ENCODE results near the gene MASP2. TPM values are rescaled to one million over a fixed set of nuclear protein-coding genes. Genes with fewer than 3 reads are reported as not detected.

The MASP2 gene
- total and polyA plus RNA-seq, 9 of the 15 experiments (the other 6 are each of a cell fraction or from before 2014, with no cell fraction given), result 0.01 to 0.23 (median 0.06) TPM; not detected in 3

- TF ChIP-seq, protein P1, sequence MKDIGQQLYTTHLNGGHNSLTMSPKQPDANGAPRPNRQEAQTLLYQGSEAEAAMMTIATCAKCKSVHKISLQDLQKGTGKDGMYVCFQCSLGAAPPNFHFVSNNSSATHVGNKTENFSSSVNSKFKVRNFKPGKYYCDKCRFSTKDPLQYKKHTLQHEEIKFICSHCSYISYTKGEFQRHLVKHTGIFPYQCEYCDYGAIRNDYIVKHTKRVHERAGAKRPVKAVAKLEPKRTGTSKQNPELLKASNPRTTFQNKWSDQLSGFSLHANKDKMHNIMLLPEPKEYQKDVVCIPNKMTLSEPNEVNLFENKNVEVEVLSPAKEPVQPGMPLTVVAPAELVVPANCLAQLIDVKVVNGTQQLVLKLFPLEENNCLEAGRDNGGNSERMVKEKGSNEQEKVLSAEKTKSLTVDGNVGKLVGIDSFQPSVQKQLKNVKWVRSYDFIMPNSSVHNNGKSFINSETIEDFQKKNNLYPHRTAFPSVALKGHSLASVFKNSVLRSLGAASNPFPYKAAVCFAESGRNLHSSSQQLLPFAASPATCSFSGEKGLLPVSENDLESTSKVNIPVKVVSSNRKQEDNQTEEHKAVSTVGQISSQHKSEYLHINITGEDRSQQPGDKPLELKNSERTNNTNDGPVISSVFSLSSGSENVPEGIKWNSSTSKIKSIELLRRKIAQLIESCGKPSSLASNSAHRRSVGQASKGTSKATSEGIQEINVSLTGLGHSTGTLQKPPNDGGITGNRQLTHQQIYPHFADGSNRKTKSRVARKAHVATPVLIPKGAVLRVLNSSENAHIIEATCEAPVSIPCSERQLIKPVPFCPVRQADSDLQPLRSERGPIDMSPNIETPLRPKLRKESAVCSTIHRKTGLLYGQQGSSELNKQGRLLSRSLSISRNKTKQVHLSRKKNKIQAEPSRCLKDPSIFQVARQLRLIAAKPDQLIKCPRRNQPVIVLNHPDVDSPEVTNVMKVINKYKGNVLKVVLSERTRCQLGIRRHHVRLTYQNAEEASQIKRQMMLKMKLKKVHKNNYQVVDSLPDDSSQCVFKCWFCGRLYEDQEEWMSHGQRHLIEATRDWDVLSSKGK (CRISPR knock-in tag; IDR thresholded peaks at IDR 0.05), result no peak
- TF ChIP-seq RB1 (IDR thresholded peaks at IDR 0.05; ENCODE audit: low read depth), result no peak
- TF ChIP-seq KDM4B (IDR thresholded peaks at IDR 0.05; ENCODE audit: borderline replicate concordance in 2 of 2, low read depth in 1 of 2), result no peak
- TF ChIP-seq ZNF740 (CRISPR knock-in tag; IDR thresholded peaks at IDR 0.05), result 0 out of 2 replicates have a peak, but pooled peaks have one; percentile 27
- TF ChIP-seq ZNF740 (tag; IDR thresholded peaks at IDR 0.05), result no peak
- TF ChIP-seq CAMTA2 (CRISPR knock-in tag; conservative IDR thresholded peaks at IDR 0.05), result no peak
- TF ChIP-seq CBX2 (IDR thresholded peaks at IDR 0.05; ENCODE audit: insufficient read depth, low read length, poor library complexity, severe bottlenecking), result no peak
- TF ChIP-seq TFE3 (CRISPR knock-in tag; IDR thresholded peaks at IDR 0.05), result no peak
- TF ChIP-seq NONO (IDR thresholded peaks at IDR 0.05; ENCODE audit: low read depth in 2 of 2, low read length in 1 of 2), result peak in 1 of 2 experiments; percentile 57; a peak in 2 of 4 replicates
- TF ChIP-seq TBL1XR1 (IDR thresholded peaks at IDR 0.05; ENCODE audit: low read length in 2 of 2), result no peak
- no peak for TF ChIP-seq STAT5A (IDR thresholded peaks at IDR 0.05; ENCODE audit: borderline replicate concordance, low read length)
- no peak for TF ChIP-seq PTRF (tag; IDR thresholded peaks at IDR 0.05)
- no peak for TF ChIP-seq ZNF696 (CRISPR knock-in tag; conservative IDR thresholded peaks at IDR 0.05)
- no peak for TF ChIP-seq ELF4 (CRISPR knock-in tag; IDR thresholded peaks at IDR 0.05)
- TF ChIP-seq BCOR (IDR thresholded peaks at IDR 0.05), result no peak
- TF ChIP-seq MAZ (CRISPR knock-in tag; conservative IDR thresholded peaks at IDR 0.05 in 1 of 2, IDR thresholded peaks at IDR 0.05 in 1 of 2), result peak in 1 of 2 experiments; percentile 33; a peak in 1 of 4 replicates
- no peak for TF ChIP-seq ZSCAN29 (IDR thresholded peaks at IDR 0.05)
- TF ChIP-seq ZNF197 (CRISPR knock-in tag; IDR thresholded peaks at IDR 0.05; ENCODE audit: low read depth), result no peak
- TF ChIP-seq CBX3 (IDR thresholded peaks at IDR 0.05; ENCODE audit: borderline replicate concordance in 1 of 2, low read length in 2 of 2), result no peak
- TF ChIP-seq, protein P2, sequence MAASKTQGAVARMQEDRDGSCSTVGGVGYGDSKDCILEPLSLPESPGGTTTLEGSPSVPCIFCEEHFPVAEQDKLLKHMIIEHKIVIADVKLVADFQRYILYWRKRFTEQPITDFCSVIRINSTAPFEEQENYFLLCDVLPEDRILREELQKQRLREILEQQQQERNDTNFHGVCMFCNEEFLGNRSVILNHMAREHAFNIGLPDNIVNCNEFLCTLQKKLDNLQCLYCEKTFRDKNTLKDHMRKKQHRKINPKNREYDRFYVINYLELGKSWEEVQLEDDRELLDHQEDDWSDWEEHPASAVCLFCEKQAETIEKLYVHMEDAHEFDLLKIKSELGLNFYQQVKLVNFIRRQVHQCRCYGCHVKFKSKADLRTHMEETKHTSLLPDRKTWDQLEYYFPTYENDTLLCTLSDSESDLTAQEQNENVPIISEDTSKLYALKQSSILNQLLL (CRISPR knock-in tag; IDR thresholded peaks at IDR 0.05; ENCODE audit: borderline replicate concordance), result no peak
Observed at GRCh38 chr1:11059155-11059967, 12.3 kb upstream of the MASP2 start (continued).
